ENCODE results near the gene SIKE1.
"Not testable (repeated sequence)": the region's sequence is repeated elsewhere in the genome, so short reads cannot be mapped to it uniquely, and the experiment has no call there.

SIKE1 gene

DNA sequence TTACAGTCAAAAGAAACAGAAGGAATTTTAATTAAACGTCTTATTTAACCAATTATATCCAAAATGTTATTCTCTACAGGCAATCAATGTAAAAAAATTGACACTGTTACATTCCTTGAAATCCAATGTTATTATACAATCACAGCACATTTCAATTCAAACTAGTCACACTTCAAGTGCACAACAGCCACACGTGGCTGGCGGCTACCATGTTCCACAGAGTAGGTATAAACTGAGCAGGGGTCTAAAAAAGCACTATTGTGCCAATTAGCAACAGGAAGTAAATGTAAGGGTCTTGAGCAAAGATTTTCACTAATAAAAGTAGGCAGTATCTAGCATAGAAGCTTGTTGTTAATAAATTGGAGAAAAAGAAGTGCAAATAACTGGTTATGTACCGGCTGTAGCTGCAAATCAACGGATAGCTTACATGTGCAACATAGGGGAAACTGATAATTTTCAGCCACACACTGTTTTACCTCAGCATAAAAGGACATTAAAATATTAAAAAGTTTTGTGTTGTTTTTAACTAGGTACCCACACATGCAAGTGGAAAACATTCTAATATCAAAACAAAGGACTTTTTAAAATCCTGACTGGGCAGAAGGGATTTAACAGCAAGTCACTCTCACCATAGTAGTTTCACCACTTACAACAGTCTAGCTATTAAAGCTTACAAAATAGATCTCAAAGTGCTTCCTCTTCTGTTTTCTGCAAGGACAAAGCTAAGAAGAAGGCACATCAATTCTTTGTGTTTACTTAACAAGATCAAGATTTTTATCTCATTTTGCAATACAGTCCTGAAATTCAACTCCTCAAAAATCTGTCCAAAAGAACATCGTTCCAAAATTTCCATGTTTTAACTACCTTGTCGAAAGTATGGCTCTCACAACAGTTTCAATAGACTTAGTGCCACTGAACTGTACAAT is 25.2 kb downstream of the SIKE1 start:
- no peak for DNase-seq (ENCODE audit: low read depth, low spot score)

DNA sequence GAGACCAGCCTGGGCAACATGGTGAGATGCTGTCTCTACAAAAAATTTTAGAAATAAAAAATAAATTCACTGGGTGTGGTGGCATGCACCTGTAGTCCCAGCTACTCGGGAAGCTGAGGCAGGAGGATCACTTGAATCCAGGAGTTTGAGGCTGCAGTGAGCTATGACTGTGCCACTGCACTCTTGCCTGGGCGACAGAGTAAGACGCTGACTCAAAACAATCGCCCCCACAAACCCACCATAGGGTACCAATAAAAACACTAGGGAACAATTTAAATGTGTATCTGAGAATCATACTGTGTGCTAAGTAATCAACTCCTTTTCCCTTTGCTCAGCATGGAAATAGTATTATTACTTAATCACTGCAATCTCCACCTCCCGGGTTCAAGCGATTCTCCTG is 26.8 kb downstream of the SIKE1 start:
- not testable (repeated sequence) for DNase-seq (ENCODE audit: low read depth, low spot score)

DNA sequence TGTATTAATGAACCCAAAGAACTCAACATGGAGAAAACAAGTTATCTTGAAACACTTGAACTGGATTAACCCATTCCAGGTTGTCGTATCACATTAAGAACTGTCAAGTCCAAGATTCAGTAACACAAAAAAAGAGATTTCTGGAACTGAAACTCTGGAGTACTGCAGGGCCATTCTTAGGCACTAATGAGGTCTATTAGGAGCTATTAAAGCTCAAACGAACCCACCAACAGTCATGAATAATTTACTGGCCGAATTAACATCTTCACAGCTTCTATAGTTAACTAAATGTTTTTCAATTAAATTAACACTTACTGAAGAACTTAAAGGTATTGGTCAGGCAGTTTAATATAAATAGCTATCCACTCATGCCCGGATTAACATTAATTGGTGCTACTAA is 27.3 kb downstream of the SIKE1 start:
- no peak for DNase-seq (ENCODE audit: low read depth, low spot score)

DNA sequence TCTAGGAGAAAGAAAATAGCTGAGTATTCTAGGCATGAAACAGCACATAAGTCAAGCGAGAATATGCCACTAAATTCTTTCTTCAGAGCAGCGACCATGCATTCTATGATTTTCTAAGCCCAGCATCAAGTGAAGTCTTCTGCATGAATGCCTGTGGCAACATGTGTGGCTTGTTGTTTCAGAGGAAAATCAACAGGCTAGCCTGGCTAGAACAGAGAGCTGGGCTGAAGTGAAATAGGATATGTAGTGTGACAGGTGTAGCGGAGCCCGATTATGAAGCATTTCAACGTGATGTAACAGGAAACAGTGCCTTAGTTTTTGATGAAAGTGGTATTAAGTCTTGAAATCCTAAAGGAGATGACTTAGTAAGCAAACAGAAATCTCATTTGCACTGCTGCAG is 29.7 kb downstream of the SIKE1 start:
- no peak for DNase-seq (ENCODE audit: low read depth, low spot score)

DNA sequence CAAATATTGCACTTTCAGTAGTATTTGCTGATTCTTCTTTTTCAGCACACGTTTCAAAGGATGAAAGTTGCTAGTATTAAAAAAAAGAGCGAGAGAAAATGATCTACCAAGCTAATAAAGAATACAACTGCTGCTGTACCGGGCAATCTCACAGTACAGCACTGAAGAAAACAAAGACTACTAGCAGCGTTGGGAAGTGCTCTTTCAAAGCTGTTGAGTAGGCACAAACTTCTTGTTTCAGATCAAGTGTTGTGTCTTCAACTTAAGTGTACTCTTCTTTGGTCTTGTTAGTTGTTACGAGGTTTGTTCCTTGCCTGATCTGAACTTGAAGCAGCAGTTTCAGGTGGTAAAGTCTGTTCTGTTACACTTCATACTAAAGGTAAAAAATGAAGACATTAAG is 30.6 kb downstream of the SIKE1 start:
- DNase-seq (ENCODE audit: low read depth, low spot score) = no peak

DNA sequence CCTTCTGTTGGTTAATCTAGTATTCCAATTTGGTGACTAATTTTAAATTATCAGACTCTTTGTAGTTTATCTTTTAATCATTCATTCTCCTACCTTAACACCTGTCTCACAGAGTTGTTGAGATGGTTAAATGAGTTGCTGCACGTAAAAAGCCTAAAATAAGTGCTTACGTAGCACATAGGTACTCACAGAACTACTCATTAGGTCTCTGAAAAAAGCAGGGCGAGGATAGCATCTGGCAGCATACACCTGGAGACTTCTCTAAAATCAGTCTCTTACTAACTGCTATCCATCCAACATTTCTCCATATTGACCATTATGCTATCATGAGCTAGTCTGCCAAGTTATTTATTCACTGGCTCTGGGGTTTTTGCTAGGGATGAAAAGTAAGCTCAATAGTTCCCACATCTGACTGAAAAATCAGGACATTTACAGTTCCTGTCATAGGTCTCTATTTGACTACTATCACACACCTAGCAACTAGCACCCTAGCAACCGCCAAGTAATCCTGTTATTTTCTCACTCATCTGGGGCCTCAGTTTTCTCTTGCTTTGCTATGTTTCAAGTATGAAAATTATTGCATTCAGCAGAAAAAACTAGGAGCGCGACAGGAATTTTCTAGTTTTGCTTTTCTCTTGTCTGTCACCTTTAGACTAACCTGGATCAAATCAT is 33.9 kb downstream of the SIKE1 start:
- no peak for DNase-seq (ENCODE audit: low read depth, low spot score)

DNA sequence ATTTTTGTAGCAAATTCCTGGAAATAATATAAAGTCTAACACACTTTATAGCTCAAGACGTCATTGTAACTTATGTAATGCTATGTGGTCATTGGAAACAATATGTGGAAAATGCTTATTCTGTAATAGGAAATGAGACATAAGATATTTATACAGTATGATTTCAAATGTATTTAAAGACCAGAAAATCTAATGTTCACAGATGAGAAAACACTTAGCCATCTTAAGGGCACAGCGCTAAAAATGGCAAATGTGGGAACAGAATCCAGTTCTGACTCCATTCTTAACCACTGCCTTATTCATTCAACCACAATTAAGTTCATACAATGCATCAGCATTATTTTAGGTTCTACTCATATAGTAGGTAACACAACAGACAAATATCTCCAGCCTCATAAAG is 35.2 kb downstream of the SIKE1 start:
- no peak for DNase-seq (ENCODE audit: low read depth, low spot score)

DNA sequence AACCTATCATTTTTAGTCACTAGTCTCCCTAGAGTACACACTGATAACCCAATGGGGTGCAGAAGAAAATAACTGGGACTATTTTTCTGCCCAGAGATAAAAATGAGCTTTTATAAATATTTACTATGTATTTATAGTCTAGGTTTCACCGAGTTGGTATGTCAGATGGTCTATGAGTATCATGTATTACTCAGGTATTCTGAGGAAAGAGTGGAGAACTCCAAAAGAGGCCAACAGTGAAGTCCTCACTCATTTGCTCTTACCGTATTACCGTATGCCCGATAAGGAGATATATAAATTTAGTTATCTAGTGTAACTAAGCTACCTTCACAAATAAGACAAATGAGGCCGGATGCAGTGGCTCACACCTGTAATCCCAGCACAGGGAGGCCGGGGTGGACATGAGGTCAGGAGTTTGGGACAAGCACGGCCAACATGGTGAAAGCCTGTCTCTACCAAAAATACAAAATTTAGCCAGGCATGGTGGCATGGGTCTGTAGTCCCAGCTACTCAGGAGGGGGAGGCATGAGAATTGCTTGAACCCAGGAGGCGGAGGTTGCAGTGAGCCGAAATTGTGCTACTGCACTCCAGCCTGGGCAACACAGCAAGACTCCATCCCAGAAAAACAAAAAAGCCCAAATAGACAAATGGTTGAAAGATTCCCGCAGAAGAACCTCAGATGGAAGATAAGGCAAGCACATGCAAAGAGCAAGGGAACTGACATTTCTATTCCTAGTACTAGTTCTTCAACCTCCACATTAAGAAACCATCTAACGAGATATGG is 38.3 kb downstream of the SIKE1 start:
- no peak for DNase-seq (ENCODE audit: low read depth, low spot score)

DNA sequence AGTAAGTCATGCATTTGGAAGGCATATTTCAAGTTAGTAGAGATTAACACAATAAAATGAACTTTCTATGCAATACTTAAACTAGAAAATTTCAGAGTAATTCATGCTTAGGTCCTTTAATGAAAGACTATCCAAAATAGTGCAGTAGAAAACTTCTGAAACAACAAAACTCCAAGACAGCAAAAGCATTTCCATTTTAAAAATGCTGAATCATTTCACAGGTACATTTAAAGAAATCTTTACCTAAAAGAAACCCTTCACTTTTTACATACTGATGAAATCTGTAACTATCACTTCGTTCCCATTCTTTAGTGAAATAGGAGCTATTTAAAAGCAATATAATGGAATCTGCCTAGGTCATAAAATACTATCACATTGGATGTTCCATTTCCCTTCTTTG is 40.2 kb downstream of the SIKE1 start:
- DNase-seq (ENCODE audit: low read depth, low spot score) = no peak

DNA sequence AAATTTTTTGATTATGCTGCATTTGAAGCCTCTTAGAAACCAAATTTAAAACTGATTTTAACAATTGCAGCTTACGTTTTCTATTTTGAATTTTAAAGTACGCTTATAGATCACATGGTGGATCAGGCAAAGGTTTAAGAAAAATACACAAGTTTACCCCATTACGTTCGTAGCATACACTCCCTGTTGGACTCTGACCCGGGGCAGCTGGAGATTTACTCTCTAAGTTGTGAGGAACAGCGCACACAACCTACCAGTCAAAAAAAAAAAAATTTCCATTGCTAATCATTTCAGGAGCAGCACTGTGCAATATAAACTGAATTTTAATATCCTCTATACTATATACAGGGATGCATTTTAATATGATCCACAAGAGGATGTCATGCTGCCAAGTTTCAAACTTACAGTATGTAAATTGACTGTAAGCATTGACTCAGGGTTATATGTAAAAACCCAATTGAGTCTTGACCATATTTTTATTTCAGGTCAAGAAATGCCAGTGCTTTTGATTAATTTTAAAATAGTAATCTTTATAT is 43.1 kb downstream of the SIKE1 start:
- no peak for DNase-seq (ENCODE audit: low read depth, low spot score)

DNA sequence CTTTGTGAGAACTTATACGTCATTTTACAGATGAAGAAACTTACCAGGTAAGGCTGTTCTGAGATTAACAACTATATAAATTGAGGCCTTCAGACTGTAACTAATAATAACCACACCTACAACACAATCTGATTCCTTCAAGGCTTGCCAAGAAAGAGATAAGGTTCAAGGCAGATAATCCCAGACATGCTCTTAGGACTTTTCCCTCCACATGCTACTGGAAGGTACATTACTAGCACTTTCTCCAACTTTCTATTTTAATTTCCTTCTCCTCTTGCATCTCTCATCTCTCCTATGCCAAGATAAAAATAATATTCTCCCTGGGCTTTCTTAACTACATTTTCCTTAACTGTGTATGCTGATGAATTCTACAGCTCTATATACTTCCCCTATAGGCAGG is 45.0 kb downstream of the SIKE1 start:
- DNase-seq (ENCODE audit: low read depth, low spot score) = no peak

DNA sequence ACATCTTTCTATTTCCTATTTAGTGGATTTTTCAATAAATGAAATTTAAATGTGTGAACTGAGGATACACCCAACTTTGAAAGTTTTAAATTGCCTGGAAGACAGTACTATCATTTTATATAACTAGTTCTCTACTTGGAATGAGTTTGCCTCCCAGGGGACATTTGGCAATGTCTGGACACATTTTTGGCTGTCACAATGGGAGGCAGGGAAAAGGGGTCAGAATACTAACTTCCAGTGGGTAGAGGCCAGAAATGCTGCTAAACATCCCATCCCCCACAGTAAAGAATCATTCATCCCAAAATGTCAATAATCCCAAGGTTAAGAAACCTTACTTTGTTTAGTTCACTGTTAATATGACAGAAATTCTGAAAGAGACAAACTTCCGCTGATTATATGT is 50.7 kb downstream of the SIKE1 start:
- DNase-seq (ENCODE audit: low read depth, low spot score) = no peak

DNA sequence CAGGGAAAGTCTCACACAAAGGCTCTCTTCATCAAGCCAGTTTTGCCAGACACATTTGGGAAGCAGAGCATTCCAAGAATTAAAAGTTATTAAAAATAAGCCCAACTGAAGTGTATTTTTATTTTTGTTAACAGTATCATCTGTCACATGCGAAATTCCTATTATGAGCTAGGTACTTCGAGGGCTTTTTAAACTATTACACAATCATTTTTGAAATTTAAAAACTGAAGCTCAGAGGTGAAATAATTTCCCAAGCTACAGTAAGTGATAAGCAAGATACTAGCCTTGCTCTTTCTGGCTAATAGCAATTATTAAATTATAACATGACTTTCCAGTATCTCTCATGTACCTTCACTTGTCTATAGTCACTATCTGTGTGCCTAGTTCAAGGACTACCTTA is 51.9 kb downstream of the SIKE1 start:
- no peak for DNase-seq (ENCODE audit: low read depth, low spot score)

DNA sequence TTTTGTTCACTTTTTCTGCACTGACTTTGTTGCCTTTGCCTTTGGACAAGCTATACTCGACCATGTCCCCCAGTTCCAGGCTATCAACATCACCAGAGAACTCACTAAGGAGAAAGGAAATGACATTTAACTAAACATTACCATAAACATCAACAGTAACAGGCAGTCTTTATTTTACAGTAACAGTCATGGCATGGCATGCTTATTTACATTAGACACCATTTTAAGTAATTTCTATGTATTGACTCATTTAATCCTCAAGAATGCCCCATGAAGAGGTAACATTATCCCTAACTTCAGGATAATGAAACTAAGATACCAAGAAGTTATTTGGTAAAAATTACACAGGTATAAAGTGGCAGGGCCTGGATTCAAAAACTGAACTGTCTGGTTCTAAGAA is 55.3 kb downstream of the SIKE1 start:
- no peak for DNase-seq (ENCODE audit: low read depth, low spot score)

DNA sequence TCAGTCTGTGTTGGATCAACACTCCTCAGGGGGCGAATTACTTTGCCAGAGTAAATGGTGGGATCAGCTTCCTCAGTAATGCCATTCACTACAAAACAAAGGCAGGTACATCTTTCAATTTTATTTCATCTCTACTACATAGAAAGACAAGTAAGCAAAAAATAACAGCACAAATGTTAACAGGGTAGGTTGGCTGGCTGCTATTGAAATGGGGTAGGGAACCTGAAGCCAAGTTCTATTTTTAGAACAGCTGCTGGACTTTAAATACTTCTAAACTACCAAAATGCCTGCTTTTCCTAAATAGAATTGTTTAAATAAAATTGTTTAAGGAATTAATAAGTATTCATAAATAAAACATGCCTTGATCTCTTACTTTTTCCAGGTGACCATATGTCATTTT is 56.6 kb downstream of the SIKE1 start:
- DNase-seq (ENCODE audit: low read depth, low spot score) = no peak

DNA sequence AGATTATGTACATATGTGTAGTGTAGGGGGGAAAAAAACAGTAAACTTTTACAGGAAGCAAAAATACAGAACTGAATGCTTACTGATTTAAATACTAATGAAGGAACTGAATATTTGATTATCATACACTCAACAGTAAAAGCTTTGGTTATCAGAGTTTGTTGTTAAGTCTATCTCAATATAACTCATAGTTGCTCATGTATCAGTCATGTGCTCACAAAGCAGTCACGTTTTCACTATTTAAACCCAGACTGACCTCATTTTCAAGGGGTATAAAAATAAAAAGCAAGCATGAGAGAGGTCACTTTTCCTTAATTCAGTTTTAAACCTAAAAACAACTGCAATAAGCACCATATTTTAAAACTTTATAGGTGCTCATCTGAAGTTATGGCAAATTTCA is 57.0 kb downstream of the SIKE1 start:
- no peak for DNase-seq (ENCODE audit: low read depth, low spot score)

DNA sequence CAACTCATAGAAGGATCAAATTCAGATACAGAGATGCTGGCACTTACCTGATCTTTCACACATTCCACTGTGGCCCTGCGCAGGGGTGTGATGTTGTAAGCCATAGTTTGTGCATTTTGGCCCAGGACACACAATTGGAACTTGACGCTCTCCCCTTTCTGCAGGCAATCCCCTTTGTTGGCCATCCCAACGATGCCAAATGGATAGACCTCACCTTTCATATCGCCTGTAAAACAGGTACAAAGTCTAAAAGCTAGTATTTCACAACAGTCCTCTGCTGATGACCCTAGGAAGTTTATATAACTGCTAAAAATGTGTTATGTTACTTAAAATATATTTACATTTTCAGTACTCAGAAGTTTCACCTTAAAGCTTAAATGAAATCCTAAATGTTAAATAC is 60.0 kb downstream of the SIKE1 start:
- DNase-seq (ENCODE audit: low read depth, low spot score) = no peak

Measured in activated naive CD8-positive, alpha-beta T cell treated with anti-CD3 and anti-CD28 coated beads, Interleukin-2, amount 50 U/mL, for 16 hours (primary cell).